ENCODE data around the gene MS4A6A.

The MS4A6A gene

GRCh38 chr11:60182541-60183330, at the start of gene MS4A6A:
TSS of gene MS4A6A (minus strand) at chr11:60183083. CDS start at chr11:60181727, 1,356 bp downstream.
- DNase-seq, result no peak
- 0 out of 2 replicates have a peak, but pooled peaks cover 5% of the 10 kb centered on the region for H3K4me1 ChIP-seq (ENCODE audit: low read length)
- H3K4me3 ChIP-seq (ENCODE audit: low read length), result no peak within 1 kb of the TSS
- no peak for TF ChIP-seq EZH2phosphoT487 (IDR thresholded peaks at IDR 0.05; ENCODE audit: low read length)
- no peak for TF ChIP-seq EZH2 (optimal IDR thresholded peaks at IDR 0.05; ENCODE audit: low read depth, low read length)
- TF ChIP-seq CTCF (IDR thresholded peaks at IDR 0.05; ENCODE audit: low read length), result no peak
- H2AFZ ChIP-seq (ENCODE audit: low read length), result no peak within 1 kb of the TSS
- H3K27ac ChIP-seq (ENCODE audit: low read length), result no peak within 1 kb of the TSS
- no peaks in the 10 kb centered on the region for H3K9me3 ChIP-seq (replicated peaks; ENCODE audit: insufficient read depth, low read length)
- no peak within 1 kb of the TSS for H3K9ac ChIP-seq (ENCODE audit: low read length)
- no peak within 1 kb of the TSS for H3K4me2 ChIP-seq (ENCODE audit: low read depth, low read length)
- no peaks in the 10 kb centered on the region for H3F3A ChIP-seq (ENCODE audit: insufficient read depth, low read length)
- H3K79me2 ChIP-seq (ENCODE audit: low read length), result no peaks in the 10 kb centered on the region
- H4K20me1 ChIP-seq (ENCODE audit: insufficient read depth, low read length), result no peaks in the 10 kb centered on the region
- no peaks in the 10 kb centered on the region for H3K36me3 ChIP-seq (replicated peaks; ENCODE audit: insufficient read depth, low read length)
- no peaks in the 10 kb centered on the region for H3K27me3 ChIP-seq (replicated peaks; ENCODE audit: insufficient read depth, low read length)
- H3K9me2 ChIP-seq (replicated peaks; ENCODE audit: insufficient read depth, low read length), result no peaks in the 10 kb centered on the region

- Histone ChIP-seq H3K4me1 (ENCODE audit: low read length) (no peaks in the 10 kb centered on the region), H3K36me3 (replicated peaks; ENCODE audit: insufficient read depth, low read length) (no peaks in the 10 kb centered on the region)
Measured at GRCh38 chr11:60230681-60231080, 47.8 kb upstream of the MS4A6A start.

GRCh38 chr11:60222141-60222540, 39.3 kb upstream of the MS4A6A start:
- H2AFZ ChIP-seq (ENCODE audit: low read length), result no peak overlapping the region
- no peak overlapping the region for H3K4me3 ChIP-seq (ENCODE audit: low read length)
- no peak overlapping the region for H3K9ac ChIP-seq (ENCODE audit: low read length)
- H4K20me1 ChIP-seq (ENCODE audit: insufficient read depth, low read length), result no peaks in the 10 kb centered on the region
- no peaks in the 10 kb centered on the region for H3K36me3 ChIP-seq (replicated peaks; ENCODE audit: insufficient read depth, low read length)
- no peak overlapping the region for H3K27ac ChIP-seq (ENCODE audit: low read length)
- H3K9me2 ChIP-seq (replicated peaks; ENCODE audit: insufficient read depth, low read length), result no peaks in the 10 kb centered on the region
- no peak overlapping the region for H3K4me2 ChIP-seq (ENCODE audit: low read depth, low read length)
- H3K27me3 ChIP-seq (replicated peaks; ENCODE audit: insufficient read depth, low read length), result no peaks in the 10 kb centered on the region
- no peaks in the 10 kb centered on the region for H3K79me2 ChIP-seq (ENCODE audit: low read length)
- H3K4me1 ChIP-seq (ENCODE audit: low read length), result no peaks in the 10 kb centered on the region
- no peak for DNase-seq
- no peaks in the 10 kb centered on the region for H3F3A ChIP-seq (ENCODE audit: insufficient read depth, low read length)
- no peaks in the 10 kb centered on the region for H3K9me3 ChIP-seq (replicated peaks; ENCODE audit: insufficient read depth, low read length)
- TF ChIP-seq EZH2phosphoT487 (IDR thresholded peaks at IDR 0.05; ENCODE audit: low read length) (no peak), EZH2 (optimal IDR thresholded peaks at IDR 0.05; ENCODE audit: low read depth, low read length) (no peak), CTCF (IDR thresholded peaks at IDR 0.05; ENCODE audit: low read length) (no peak)

More at GRCh38 chr11:60230681-60231080, 47.8 kb upstream of the MS4A6A start:
- no peaks in the 10 kb centered on the region for H3K79me2 ChIP-seq (ENCODE audit: low read length)
- no peak for DNase-seq
- no peak overlapping the region for H3K4me2 ChIP-seq (ENCODE audit: low read depth, low read length)
- no peak overlapping the region for H2AFZ ChIP-seq (ENCODE audit: low read length)
- H4K20me1 ChIP-seq (ENCODE audit: insufficient read depth, low read length), result no peaks in the 10 kb centered on the region
- no peaks in the 10 kb centered on the region for H3F3A ChIP-seq (ENCODE audit: insufficient read depth, low read length)
- no peak overlapping the region for H3K27ac ChIP-seq (ENCODE audit: low read length)
- H3K9ac ChIP-seq (ENCODE audit: low read length), result no peak overlapping the region
- TF ChIP-seq EZH2phosphoT487 (IDR thresholded peaks at IDR 0.05; ENCODE audit: low read length) (no peak), CTCF (IDR thresholded peaks at IDR 0.05; ENCODE audit: low read length) (no peak), EZH2 (optimal IDR thresholded peaks at IDR 0.05; ENCODE audit: low read depth, low read length) (no peak)
- no peaks in the 10 kb centered on the region for H3K27me3 ChIP-seq (replicated peaks; ENCODE audit: insufficient read depth, low read length)
- H3K4me3 ChIP-seq (ENCODE audit: low read length), result no peak overlapping the region
- H3K9me2 ChIP-seq (replicated peaks; ENCODE audit: insufficient read depth, low read length), result no peaks in the 10 kb centered on the region
- H3K9me3 ChIP-seq (replicated peaks; ENCODE audit: insufficient read depth, low read length), result no peaks in the 10 kb centered on the region

Measured in MM.1S (cell line).